CD4-positive, alpha-beta memory T cell (primary cell): ENCODE results near the gene PPFIA2. TPM values are rescaled to one million over a fixed set of nuclear protein-coding genes. Genes with fewer than 3 reads are reported as not detected.

Source experiments
- CTCF ChIA-PET: fragments of 350-600 bp; sonication (Branson Sonifier 250); formaldehyde crosslinking; loops from one replicate; lab custom pipeline; 2021; ENCODE audit warnings: inconsistent platforms; ENCODE audit not compliant: partially characterized antibody; lab: Charles Lee
- POLR2A ChIA-PET: fragments of 350-600 bp; sonication (Branson Sonifier 250); formaldehyde crosslinking; loops from one replicate; lab custom pipeline; 2021; ENCODE audit not compliant: partially characterized antibody; lab: Charles Lee
- DNase-seq, 5 donors: peaks; one replicate each; pipeline versions ENCODE4 v3.0.0 to v3.0.0-alpha.2; 2020 to 2022; ENCODE audit warnings: mixed read lengths in 1 of 5
- H3K27ac ChIP-seq: one replicate; pipeline ENCODE4 v1.7.0; 2013; ENCODE audit warnings: low read depth, low read length
- H3K27me3 ChIP-seq: 2 replicates; pipeline ENCODE4 v1.7.0; 2013; ENCODE audit warnings: mild to moderate bottlenecking, low read length, moderate library complexity; ENCODE audit not compliant: insufficient read depth
- H3K36me3 ChIP-seq: 2 replicates; pipeline ENCODE4 v1.7.0; 2013; ENCODE audit warnings: mild to moderate bottlenecking, low read length, moderate library complexity; ENCODE audit not compliant: insufficient read depth
- H3K4me1 ChIP-seq: 2 replicates; pipeline ENCODE4 v1.7.0; 2013; ENCODE audit warnings: mild to moderate bottlenecking, low read length, moderate library complexity; ENCODE audit not compliant: insufficient read depth
- H3K4me3 ChIP-seq, 2 donors: one replicate each; pipeline ENCODE4 v1.7.0; 2013; ENCODE audit warnings: low read length in 2 of 2, mild to moderate bottlenecking in 1 of 2
- H3K9me3 ChIP-seq, 2 donors: one replicate each; pipeline ENCODE4 v1.7.0; 2013; ENCODE audit warnings: low read length in 2 of 2, control low read depth in 1 of 2; ENCODE audit not compliant: control insufficient read depth in 1 of 2
- H3K27ac Mint-ChIP-seq, 7 donors: one replicate each; pipeline ENCODE4 v1.8.0; 2020 to 2021; ENCODE audit warnings: mixed read lengths in 7 of 7, mild to moderate bottlenecking in 6 of 7, inconsistent platforms in 3 of 7, moderate library complexity in 3 of 7
- H3K27me3 Mint-ChIP-seq, 2 donors: one replicate each; pipeline ENCODE4 v1.8.0; 2020 to 2021; ENCODE audit warnings: mixed read lengths in 2 of 2
- H3K36me3 Mint-ChIP-seq, 2 donors: one replicate each; pipeline ENCODE4 v1.8.0; 2020 to 2021; ENCODE audit warnings: mixed read lengths in 2 of 2, inconsistent platforms in 1 of 2, mild to moderate bottlenecking in 1 of 2
- H3K4me1 Mint-ChIP-seq, 4 donors: one replicate each; pipeline ENCODE4 v1.8.0; 2020 to 2021; ENCODE audit warnings: mixed read lengths in 4 of 4, mild to moderate bottlenecking in 1 of 4
- H3K4me3 Mint-ChIP-seq, 8 donors: one replicate each; pipeline ENCODE4 v1.8.0; 2020 to 2021; ENCODE audit warnings: mixed read lengths in 8 of 8, mild to moderate bottlenecking in 7 of 8, moderate library complexity in 6 of 8, inconsistent platforms in 3 of 8
- H3K9me3 Mint-ChIP-seq, 8 donors: one replicate each; pipeline ENCODE4 v1.8.0; 2020 to 2021; ENCODE audit warnings: mixed read lengths in 8 of 8, mild to moderate bottlenecking in 5 of 8, inconsistent platforms in 3 of 8, moderate library complexity in 1 of 8
- intact Hi-C: fragments of 100-400 bp; cut with micrococcal nuclease; formaldehyde crosslinking; loops from one replicate; pipeline ENCODE4 v1.15.1; 2023
- polyA plus RNA-seq, 2 donors: library from polyadenylated mRNA; unstranded; fragments of 300-500 nt; fragmentation: Illumina TruSeq; gene quantifications; one replicate each; pipeline ENCODE4 v1.2.3, GENCODE V29; 2021
- total RNA-seq, 2 experiments: library from RNA; stranded (reverse); gene quantifications; one replicate each; pipeline ENCODE4 v1.2.3, GENCODE V29; 2021

Gene PPFIA2
- total and polyA plus RNA-seq, 4 experiments from 2014 or later = not detected

GRCh38 chr12:81354327-81354932, 404.7 kb downstream of the PPFIA2 start:
- no peaks in the 10 kb centered on the region for H3K9me3 ChIP-seq
- Mint-ChIP-seq H3K9me3 (peaks cover 0 to 10% (median 1%) of the 10 kb centered on the region in 8 donors), H3K4me1 (no peaks in the 10 kb centered on the region), H3K27me3 (no peaks in the 10 kb centered on the region), H3K36me3 (no peaks in the 10 kb centered on the region), H3K4me3 (no peak overlapping the region), H3K27ac (no peak overlapping the region)
- H3K27ac ChIP-seq = no peak overlapping the region
- intact Hi-C loops = no loop called here
- H3K36me3 ChIP-seq = no peaks in the 10 kb centered on the region
- H3K4me3 ChIP-seq = no peak overlapping the region
- H3K27me3 ChIP-seq = no peaks in the 10 kb centered on the region
- ChIA-PET CTCF (no interaction called here), POLR2A (no interaction called here)
- DNase-seq = no peak
- H3K4me1 ChIP-seq = no peaks in the 10 kb centered on the region

GRCh38 chr12:81350309-81350708, 408.8 kb downstream of the PPFIA2 start:
- Mint-ChIP-seq H3K9me3 (peaks cover 0 to 10% (median 1%) of the 10 kb centered on the region in 8 donors), H3K36me3 (no peaks in the 10 kb centered on the region), H3K4me3 (no peak overlapping the region), H3K4me1 (no peaks in the 10 kb centered on the region), H3K27me3 (no peaks in the 10 kb centered on the region), H3K27ac (no peak overlapping the region)
- intact Hi-C loops = no loop called here
- Histone ChIP-seq H3K4me1 (no peaks in the 10 kb centered on the region), H3K9me3 (no peaks in the 10 kb centered on the region), H3K4me3 (no peak overlapping the region), H3K36me3 (no peaks in the 10 kb centered on the region), H3K27ac (no peak overlapping the region), H3K27me3 (no peaks in the 10 kb centered on the region)
- POLR2A ChIA-PET = no interaction called here
- CTCF ChIA-PET = no interaction called here
- DNase-seq = no peak

GRCh38 chr12:81347404-81347803, 411.7 kb downstream of the PPFIA2 start:
- Histone ChIP-seq H3K27me3 (no peaks in the 10 kb centered on the region), H3K36me3 (no peaks in the 10 kb centered on the region), H3K9me3 (no peaks in the 10 kb centered on the region), H3K27ac (no peak overlapping the region), H3K4me1 (no peaks in the 10 kb centered on the region), H3K4me3 (no peak overlapping the region)
- H3K4me3 Mint-ChIP-seq = no peak overlapping the region
- POLR2A ChIA-PET = no interaction called here
- H3K9me3 Mint-ChIP-seq = peaks cover 0 to 5% (median 0%) of the 10 kb centered on the region in 8 donors
- H3K36me3 Mint-ChIP-seq = no peaks in the 10 kb centered on the region
- CTCF ChIA-PET = no interaction called here
- no peaks in the 10 kb centered on the region for H3K27me3 Mint-ChIP-seq
- H3K4me1 Mint-ChIP-seq = no peaks in the 10 kb centered on the region
- no peak overlapping the region for H3K27ac Mint-ChIP-seq
- no peak for DNase-seq
- intact Hi-C loops = no loop called here

- POLR2A ChIA-PET = no interaction called here
- no peaks in the 10 kb centered on the region for H3K4me1 Mint-ChIP-seq
- H3K36me3 Mint-ChIP-seq = no peaks in the 10 kb centered on the region
- H3K4me3 Mint-ChIP-seq = no peak overlapping the region
- Histone ChIP-seq H3K27me3 (no peaks in the 10 kb centered on the region), H3K36me3 (no peaks in the 10 kb centered on the region), H3K9me3 (no peaks in the 10 kb centered on the region), H3K4me1 (no peaks in the 10 kb centered on the region), H3K4me3 (no peak overlapping the region), H3K27ac (no peak overlapping the region)
- intact Hi-C loops = no loop called here
- CTCF ChIA-PET = no interaction called here
- peaks cover 0 to 4% (median 0%) of the 10 kb centered on the region in 8 donors for H3K9me3 Mint-ChIP-seq
- DNase-seq = no peak
- H3K27ac Mint-ChIP-seq = no peak overlapping the region
- H3K27me3 Mint-ChIP-seq = no peaks in the 10 kb centered on the region
Measured at GRCh38 chr12:81340910-81341309, 418.2 kb downstream of the PPFIA2 start.

- Mint-ChIP-seq H3K4me1 (no peaks in the 10 kb centered on the region), H3K27ac (no peak overlapping the region), H3K4me3 (no peak overlapping the region), H3K36me3 (no peaks in the 10 kb centered on the region), H3K9me3 (peaks cover 0 to 8% (median 0%) of the 10 kb centered on the region in 8 donors), H3K27me3 (no peaks in the 10 kb centered on the region)
- intact Hi-C loops = no loop called here
- Histone ChIP-seq H3K4me1 (no peaks in the 10 kb centered on the region), H3K27me3 (no peaks in the 10 kb centered on the region), H3K36me3 (no peaks in the 10 kb centered on the region), H3K27ac (no peak overlapping the region), H3K9me3 (no peaks in the 10 kb centered on the region), H3K4me3 (no peak overlapping the region)
- ChIA-PET CTCF (no interaction called here), POLR2A (no interaction called here)
- DNase-seq = no peak
Measured at GRCh38 chr12:81339071-81339470, 420.1 kb downstream of the PPFIA2 start.

GRCh38 chr12:81337886-81338285, 421.3 kb downstream of the PPFIA2 start:
- no peaks in the 10 kb centered on the region for H3K27me3 ChIP-seq
- intact Hi-C loops = no loop called here
- H3K4me3 ChIP-seq = no peak overlapping the region
- H3K36me3 ChIP-seq = no peaks in the 10 kb centered on the region
- Mint-ChIP-seq H3K4me1 (no peaks in the 10 kb centered on the region), H3K27ac (no peak overlapping the region), H3K27me3 (no peaks in the 10 kb centered on the region), H3K36me3 (no peaks in the 10 kb centered on the region), H3K9me3 (peaks cover 0 to 8% (median 0%) of the 10 kb centered on the region in 8 donors), H3K4me3 (no peak overlapping the region)
- ChIA-PET POLR2A (no interaction called here), CTCF (no interaction called here)
- no peaks in the 10 kb centered on the region for H3K9me3 ChIP-seq
- DNase-seq = no peak
- no peak overlapping the region for H3K27ac ChIP-seq
- no peaks in the 10 kb centered on the region for H3K4me1 ChIP-seq

GRCh38 chr12:81333812-81334211, 425.3 kb downstream of the PPFIA2 start:
- CTCF ChIA-PET = no interaction called here
- Histone ChIP-seq H3K36me3 (no peaks in the 10 kb centered on the region), H3K9me3 (no peaks in the 10 kb centered on the region), H3K4me3 (no peak overlapping the region), H3K27me3 (no peaks in the 10 kb centered on the region), H3K4me1 (no peaks in the 10 kb centered on the region), H3K27ac (no peak overlapping the region)
- peaks cover 0 to 13% (median under 1%) of the 10 kb centered on the region in 8 donors for H3K9me3 Mint-ChIP-seq
- no peak overlapping the region for H3K27ac Mint-ChIP-seq
- intact Hi-C loops = no loop called here
- H3K4me1 Mint-ChIP-seq = no peaks in the 10 kb centered on the region
- H3K36me3 Mint-ChIP-seq = no peaks in the 10 kb centered on the region
- no peak for DNase-seq
- POLR2A ChIA-PET = no interaction called here
- no peaks in the 10 kb centered on the region for H3K27me3 Mint-ChIP-seq
- no peak overlapping the region for H3K4me3 Mint-ChIP-seq
